Right lobe of liver (tissue), 6 donors: ENCODE results near the gene SYCE3. TPM values are rescaled to one million over a fixed set of nuclear protein-coding genes. Genes with fewer than 3 reads are reported as not detected.

Experiments
- ATAC-seq, 4 donors: fragments of 200-7000 bp; cut with Tn5 transposase; one replicate each; pipeline ENCODE4 v1.9.1; 2020; ENCODE audit warnings: mild to moderate bottlenecking in 4 of 4, moderate library complexity in 4 of 4
- DNase-seq, 3 donors: peaks; one replicate each; pipeline ENCODE4 v3.0.0-alpha.2; 2020
- H3K27ac ChIP-seq, 3 donors: fragments of 200-600 bp; one replicate each; pipeline ENCODE4 v1.8.0; 2022
- H3K27me3 ChIP-seq, 2 donors: fragments of 200-600 bp; one replicate each; pipeline ENCODE4 v1.8.0; 2022
- H3K36me3 ChIP-seq, 4 donors: fragments of 200-600 bp; sonication (generic) in 1 of 4; one replicate each; pipeline versions ENCODE4 v1.5.1 to v1.8.0; 2017 to 2022; ENCODE audit warnings: control low read depth in 1 of 4
- H3K4me1 ChIP-seq, 4 donors: fragments of 200-600 bp; sonication (generic) in 1 of 4; one replicate each; pipeline versions ENCODE4 v1.5.1 to v1.8.0; 2017 to 2022; ENCODE audit warnings: control low read depth in 1 of 4
- H3K4me3 ChIP-seq, 3 donors: fragments of 200-600 bp; one replicate each; pipeline ENCODE4 v1.8.0; 2022
- H3K9me3 ChIP-seq, 4 donors: fragments of 200-600 bp; sonication (generic) in 1 of 4; one replicate each; pipeline versions ENCODE4 v1.5.1 to v1.8.0; 2017 to 2022; ENCODE audit warnings: control low read depth in 1 of 4
- CTCF ChIP-seq, 4 donors: fragments of 200-600 bp in 3 of 4; fragments of 450-650 bp in 1 of 4; IDR thresholded peaks; one replicate each; pipeline versions ENCODE4 v1.5.1 to v1.8.0; 2016 to 2022; ENCODE audit warnings: antibody characterized with exemption in 4 of 4, mild to moderate bottlenecking in 2 of 4
- POLR2A ChIP-seq: fragments of 450-650 bp; IDR thresholded peaks from one replicate; pipeline ENCODE4 v1.6.1; 2017; ENCODE audit warnings: antibody characterized with exemption, mild to moderate bottlenecking
- WGBS: methylation state at CpG from one replicate; pipeline ENCODE4 v1.1.6; 2018; ENCODE audit warnings: low coverage, low lambda C conversion rate; ENCODE audit not compliant: insufficient coverage; ENCODE audit errors: missing lambda C conversion rate; 5-methylcytosine and 5-hydroxymethylcytosine counted together
- intact Hi-C, 2 donors: fragments of 100-400 bp; cut with DNase I; formaldehyde crosslinking; loops; one replicate each; pipeline versions ENCODE4 v1.11.2 to v1.14.1; 2022
- total RNA-seq, 6 experiments: library from RNA; depleted of rRNA in 2 of 6; stranded (reverse); fragments of >200 nt in 2 of 6; fragmentation: NEBNext Ultra II Directional in 3 of 6; extraction: Animal tissue kit (Norgen Biotek cat#: 25700) in 3 of 6; gene quantifications; one replicate each; pipeline versions ENCODE4 v1.1.0 to v1.2.4, GENCODE V29; 2016 to 2023
- donor health status: DM: no; HTN: yes; CAD: no.
- donor health status: DM: no; HTN: no; CAD: no.
- donor health status: DM: no; HTN: no; CAD: no.
- donor health status: DM: no; HTN: yes; CAD: no.
- donor health status: DM: no; HTN: yes; CAD: no.

The SYCE3 gene
- total RNA-seq, 6 experiments from 2014 or later, result 3.3 to 4.7 TPM; not detected in 4

- intact Hi-C loops, result no loop called here
- no peak for DNase-seq
Measured at GRCh38 chr22:50577697-50577986, 14.9 kb upstream of the SYCE3 start.

DNA sequence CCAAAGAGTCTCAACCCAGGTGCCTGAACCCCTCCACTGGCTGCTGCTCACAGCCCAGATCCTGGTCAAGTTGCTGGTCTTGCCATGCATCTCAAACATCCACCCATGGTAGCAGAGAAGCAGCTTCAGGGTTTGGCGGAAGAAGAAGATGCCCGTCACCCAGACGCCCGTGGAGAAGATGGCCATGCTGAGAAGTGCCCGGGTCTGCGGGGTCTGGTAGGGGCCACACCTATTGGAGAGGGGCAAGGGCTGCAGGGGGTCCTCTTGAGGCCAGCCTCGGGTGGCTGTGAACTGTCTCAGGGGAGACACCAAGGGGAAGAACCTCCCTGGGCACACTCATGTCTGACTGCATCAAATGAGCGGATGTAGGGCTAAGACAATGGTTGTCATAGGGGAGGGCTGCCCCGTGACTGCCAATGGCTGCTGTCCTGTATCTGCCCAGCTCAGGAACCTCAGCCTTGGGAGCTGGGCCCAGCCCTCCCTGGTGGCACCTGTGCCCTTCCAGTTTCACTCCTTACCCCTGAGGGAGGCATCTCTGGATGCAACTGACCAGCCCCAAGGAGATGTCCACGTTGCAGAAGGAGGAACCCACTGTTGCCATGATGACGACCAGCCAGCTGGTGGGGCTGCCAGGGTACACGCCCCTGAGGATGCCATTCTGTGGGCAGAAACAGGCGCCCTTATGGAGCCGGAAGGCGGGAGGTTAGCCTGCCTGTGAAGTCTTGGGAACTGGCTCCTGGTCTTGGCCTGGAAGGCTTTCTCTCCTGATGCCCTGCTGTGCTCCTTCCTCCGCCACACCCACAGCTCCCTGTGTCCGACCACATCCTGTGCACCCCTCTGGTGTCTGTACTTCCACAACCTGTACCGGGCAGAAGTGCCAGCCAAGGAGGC, 14.3 kb upstream of the SYCE3 start:
- DNase-seq, result no peak
- TF ChIP-seq POLR2A (no peak), CTCF (IDR thresholded peaks at IDR 0.05) (no peak)
- H3K27ac ChIP-seq, result no peak overlapping the region
- peaks cover 0 to 4% (median 0%) of the 10 kb centered on the region in 4 donors for H3K36me3 ChIP-seq
- 84% methylated on average over 6 of the region's 18 CpGs for WGBS
- no peaks in the 10 kb centered on the region for H3K9me3 ChIP-seq
- intact Hi-C loops, result no loop called here
- no peak overlapping the region for H3K4me3 ChIP-seq
- H3K4me1 ChIP-seq, result peaks cover 0 to 4% (median 0%) of the 10 kb centered on the region in 4 donors
- H3K27me3 ChIP-seq, result no peaks in the 10 kb centered on the region
- ATAC-seq, result no peak

More at GRCh38 chr22:50577697-50577986, 14.9 kb upstream of the SYCE3 start:
- H3K27me3 ChIP-seq, result no peaks in the 10 kb centered on the region
- no peak overlapping the region for H3K4me3 ChIP-seq
- H3K36me3 ChIP-seq, result peaks cover 0 to 4% (median 0%) of the 10 kb centered on the region in 4 donors
- TF ChIP-seq POLR2A, result no peak
- TF ChIP-seq CTCF (IDR thresholded peaks at IDR 0.05), result no peak
- ATAC-seq, result no peak
- H3K9me3 ChIP-seq, result no peaks in the 10 kb centered on the region
- H3K4me1 ChIP-seq, result peaks cover 0 to 4% (median 0%) of the 10 kb centered on the region in 4 donors
- WGBS, result 83% methylated on average over 3 of the region's 23 CpGs
- H3K27ac ChIP-seq, result no peak overlapping the region

- TF ChIP-seq POLR2A (no peak), CTCF (IDR thresholded peaks at IDR 0.05) (peak in 2 of 4 donors; percentile 34 to 35)
- Histone ChIP-seq H3K27me3 (no peaks in the 10 kb centered on the region), H3K27ac (no peak overlapping the region), H3K9me3 (no peaks in the 10 kb centered on the region), H3K4me1 (peaks cover 0 to under 1% (median 0%) of the 10 kb centered on the region in 4 donors), H3K4me3 (no peak overlapping the region), H3K36me3 (peaks cover 0 to 9% (median 2%) of the 10 kb centered on the region in 4 donors)
- DNase-seq, result no peak
- WGBS, result 54% methylated on average over 3 of the region's 5 CpGs
- ATAC-seq, result peak in 3 of 4 donors; percentile 5 to 54 (median 45)
- intact Hi-C loops, result no loop called here
Measured at GRCh38 chr22:50576070-50576469, 13.4 kb upstream of the SYCE3 start.

DNA sequence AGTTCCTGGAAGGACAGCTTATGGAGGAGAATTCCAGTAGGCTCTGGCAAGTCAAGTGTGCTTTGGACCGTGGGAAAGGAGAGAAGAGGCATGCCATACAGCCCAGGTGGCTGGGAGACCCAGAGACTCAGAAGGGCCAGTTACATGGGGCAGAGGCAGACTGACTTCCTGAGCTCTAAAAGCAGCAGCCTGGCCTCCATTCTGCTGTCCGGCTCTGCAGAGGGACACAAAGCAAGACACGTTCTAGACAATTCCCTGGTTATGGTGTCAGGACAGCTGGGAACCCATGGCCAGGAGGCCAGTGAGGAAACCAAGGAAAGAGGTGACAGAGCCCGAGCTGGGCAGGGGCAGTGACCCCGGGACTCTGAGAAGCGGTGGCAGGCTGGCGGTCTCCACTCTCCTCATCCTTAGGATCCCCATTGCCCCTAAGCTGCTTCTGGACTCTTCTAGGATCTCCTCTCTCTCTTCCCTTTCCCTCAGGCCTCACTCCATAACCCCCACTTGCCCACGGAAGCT, 12.8 kb upstream of the SYCE3 start:
- H3K4me1 ChIP-seq, result peaks cover 0 to 5% (median 1%) of the 10 kb centered on the region in 4 donors
- H3K27me3 ChIP-seq, result no peaks in the 10 kb centered on the region
- peaks cover 0 to 11% (median 2%) of the 10 kb centered on the region in 4 donors for H3K36me3 ChIP-seq
- 100% methylated on average over 1 of the region's 8 CpGs for WGBS
- ATAC-seq, result no peak
- no peak for DNase-seq
- no peak overlapping the region for H3K4me3 ChIP-seq
- no peak overlapping the region for H3K27ac ChIP-seq
- no peaks in the 10 kb centered on the region for H3K9me3 ChIP-seq
- no peak for TF ChIP-seq POLR2A
- no peak for TF ChIP-seq CTCF (IDR thresholded peaks at IDR 0.05)
- intact Hi-C loops, result no loop called here
